ENCODE results near the gene PCGF2. TPM values are rescaled to one million over a fixed set of nuclear protein-coding genes. Genes with fewer than 3 reads are reported as not detected.

PCGF2 gene
- total and polyA plus RNA-seq, 9 of the 15 experiments (the other 6 are each of a cell fraction or from before 2014, with no cell fraction given), result 1.3 to 33.4 (median 7.0) TPM

DNA sequence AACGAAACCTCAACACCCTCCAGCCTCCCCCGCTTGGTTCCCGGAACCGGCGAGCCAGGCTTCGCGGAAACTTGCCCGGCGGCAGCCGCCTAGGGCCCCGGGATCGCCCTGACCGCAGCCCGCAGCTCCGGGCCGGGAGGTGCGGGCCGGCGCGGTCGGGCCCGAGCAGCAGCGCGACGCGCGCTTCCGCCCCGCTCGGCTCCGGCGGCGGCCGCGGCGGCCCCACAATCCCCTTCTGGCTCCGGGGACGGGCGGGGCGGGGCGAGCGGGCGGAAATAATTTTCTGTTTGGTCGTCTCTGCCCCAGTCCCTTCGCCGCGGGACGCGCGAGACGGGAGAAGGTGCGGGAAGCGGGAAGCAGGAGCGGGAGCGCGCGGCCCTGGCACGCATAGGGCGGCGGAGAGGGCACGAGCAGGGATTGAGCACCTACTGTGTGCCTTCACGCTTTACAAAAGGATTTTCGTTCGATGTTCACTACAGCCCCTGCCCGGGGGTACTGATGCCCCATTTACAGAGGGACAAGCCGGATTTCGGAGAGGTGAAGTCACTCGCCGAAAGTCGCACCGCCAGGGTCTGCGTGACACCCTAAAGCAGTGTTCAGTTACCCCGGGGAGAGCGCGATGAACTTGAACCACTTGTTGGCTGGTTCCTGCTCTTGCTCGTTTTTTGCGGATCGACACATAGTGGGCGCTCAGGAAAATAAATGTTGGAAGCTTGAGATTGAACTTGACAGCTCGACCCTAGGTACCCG, 45.8 kb downstream of the PCGF2 start (continued):
- TF ChIP-seq SAFB2 (IDR thresholded peaks at IDR 0.05; ENCODE audit: borderline replicate concordance, low read depth, low read length, severe bottlenecking) (no peak), MTA1 (IDR thresholded peaks at IDR 0.05; ENCODE audit: borderline replicate concordance) (no peak; the same call in 1 of the 2 replicates), NR2C1 (IDR thresholded peaks at IDR 0.05) (0 out of 2 replicates have a peak, but pooled peaks have one; percentile 32), NR2C1 (tag; IDR thresholded peaks at IDR 0.05) (peak; percentile 61), RAD51 (IDR thresholded peaks at IDR 0.05; ENCODE audit: borderline replicate concordance, low read depth) (no peak), FIP1L1 (IDR thresholded peaks at IDR 0.05; ENCODE audit: low read depth, low read length, poor library complexity, severe bottlenecking) (no peak), ZNF696 (CRISPR knock-in tag; conservative IDR thresholded peaks at IDR 0.05) (no peak), PURB (CRISPR knock-in tag; IDR thresholded peaks at IDR 0.05; ENCODE audit: low read depth) (no peak), KLF6 (CRISPR knock-in tag; IDR thresholded peaks at IDR 0.05; ENCODE audit: borderline replicate concordance) (no peak), FOS (IDR thresholded peaks at IDR 0.05; ENCODE audit: extremely low read depth, insufficient read length) (no peak), SMAD4 (CRISPR knock-in tag; conservative IDR thresholded peaks at IDR 0.05) (peak; percentile 96), ATF1 (CRISPR knock-in tag; IDR thresholded peaks at IDR 0.05) (no peak), ATF1 (tag; IDR thresholded peaks at IDR 0.05) (no peak), MXI1 (IDR thresholded peaks at IDR 0.05; ENCODE audit: low read depth, low read length) (no peak), ZNF184 (CRISPR knock-in tag; IDR thresholded peaks at IDR 0.05) (no peak), ZNF583 (CRISPR knock-in tag; IDR thresholded peaks at IDR 0.05) (no peak), PCBP2 (IDR thresholded peaks at IDR 0.05; ENCODE audit: low read depth, low read length, poor library complexity, severe bottlenecking) (no peak), L3MBTL2 (IDR thresholded peaks at IDR 0.05) (peak; percentile 89), SMC3 (conservative IDR thresholded peaks at IDR 0.05; ENCODE audit: insufficient read depth, low read depth, low read length) (no peak), MCM2 (IDR thresholded peaks at IDR 0.05; ENCODE audit: low read depth) (no peak), HMGN3 (IDR thresholded peaks at IDR 0.05; ENCODE audit: borderline replicate concordance, extremely low read depth, insufficient read length, low read depth, low read length) (peak; percentile 70), ETV1 (tag; conservative IDR thresholded peaks at IDR 0.05; ENCODE audit: low read depth) (peak; percentile 34)
- TF ChIP-seq, protein P1, sequence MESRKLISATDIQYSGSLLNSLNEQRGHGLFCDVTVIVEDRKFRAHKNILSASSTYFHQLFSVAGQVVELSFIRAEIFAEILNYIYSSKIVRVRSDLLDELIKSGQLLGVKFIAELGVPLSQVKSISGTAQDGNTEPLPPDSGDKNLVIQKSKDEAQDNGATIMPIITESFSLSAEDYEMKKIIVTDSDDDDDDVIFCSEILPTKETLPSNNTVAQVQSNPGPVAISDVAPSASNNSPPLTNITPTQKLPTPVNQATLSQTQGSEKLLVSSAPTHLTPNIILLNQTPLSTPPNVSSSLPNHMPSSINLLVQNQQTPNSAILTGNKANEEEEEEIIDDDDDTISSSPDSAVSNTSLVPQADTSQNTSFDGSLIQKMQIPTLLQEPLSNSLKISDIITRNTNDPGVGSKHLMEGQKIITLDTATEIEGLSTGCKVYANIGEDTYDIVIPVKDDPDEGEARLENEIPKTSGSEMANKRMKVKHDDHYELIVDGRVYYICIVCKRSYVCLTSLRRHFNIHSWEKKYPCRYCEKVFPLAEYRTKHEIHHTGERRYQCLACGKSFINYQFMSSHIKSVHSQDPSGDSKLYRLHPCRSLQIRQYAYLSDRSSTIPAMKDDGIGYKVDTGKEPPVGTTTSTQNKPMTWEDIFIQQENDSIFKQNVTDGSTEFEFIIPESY (CRISPR knock-in tag; IDR thresholded peaks at IDR 0.05), result no peak
- TF ChIP-seq, protein P2, sequence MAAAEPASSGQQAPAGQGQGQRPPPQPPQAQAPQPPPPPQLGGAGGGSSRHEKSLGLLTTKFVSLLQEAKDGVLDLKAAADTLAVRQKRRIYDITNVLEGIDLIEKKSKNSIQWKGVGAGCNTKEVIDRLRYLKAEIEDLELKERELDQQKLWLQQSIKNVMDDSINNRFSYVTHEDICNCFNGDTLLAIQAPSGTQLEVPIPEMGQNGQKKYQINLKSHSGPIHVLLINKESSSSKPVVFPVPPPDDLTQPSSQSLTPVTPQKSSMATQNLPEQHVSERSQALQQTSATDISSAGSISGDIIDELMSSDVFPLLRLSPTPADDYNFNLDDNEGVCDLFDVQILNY (CRISPR knock-in tag; IDR thresholded peaks at IDR 0.05), result no peak
- TF ChIP-seq, protein P3, sequence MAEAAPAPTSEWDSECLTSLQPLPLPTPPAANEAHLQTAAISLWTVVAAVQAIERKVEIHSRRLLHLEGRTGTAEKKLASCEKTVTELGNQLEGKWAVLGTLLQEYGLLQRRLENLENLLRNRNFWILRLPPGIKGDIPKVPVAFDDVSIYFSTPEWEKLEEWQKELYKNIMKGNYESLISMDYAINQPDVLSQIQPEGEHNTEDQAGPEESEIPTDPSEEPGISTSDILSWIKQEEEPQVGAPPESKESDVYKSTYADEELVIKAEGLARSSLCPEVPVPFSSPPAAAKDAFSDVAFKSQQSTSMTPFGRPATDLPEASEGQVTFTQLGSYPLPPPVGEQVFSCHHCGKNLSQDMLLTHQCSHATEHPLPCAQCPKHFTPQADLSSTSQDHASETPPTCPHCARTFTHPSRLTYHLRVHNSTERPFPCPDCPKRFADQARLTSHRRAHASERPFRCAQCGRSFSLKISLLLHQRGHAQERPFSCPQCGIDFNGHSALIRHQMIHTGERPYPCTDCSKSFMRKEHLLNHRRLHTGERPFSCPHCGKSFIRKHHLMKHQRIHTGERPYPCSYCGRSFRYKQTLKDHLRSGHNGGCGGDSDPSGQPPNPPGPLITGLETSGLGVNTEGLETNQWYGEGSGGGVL (CRISPR knock-in tag; IDR thresholded peaks at IDR 0.05), result no peak

Measured in K562 (cell line).